Choroid plexus epithelial cell (primary cell): Measurements from ENCODE around the gene ZRSR2.
"Not testable (repeated sequence)": the region's sequence is repeated elsewhere in the genome, so short reads cannot be mapped to it uniquely, and the experiment has no call there.

Source experiments
- DNase-seq: peaks from one replicate; pipeline ENCODE4 v3.0.0-alpha.2; 2010; ENCODE audit warnings: low read depth
- H3K4me3 ChIP-seq: 2 replicates; pipeline ENCODE4 v1.5.1; 2011; ENCODE audit warnings: low read depth, mild to moderate bottlenecking, control low read depth, low read length, moderate library complexity
- CTCF ChIP-seq: conservative IDR thresholded peaks from 2 replicates; pipeline ENCODE4 v1.5.1; 2011; ENCODE audit warnings: low read depth, mild to moderate bottlenecking, control low read depth, inconsistent platforms, low read length, moderate library complexity

The ZRSR2 gene

GRCh38 chrX:15816438-15816809 is 26.1 kb downstream of the ZRSR2 start:
- no peak for DNase-seq

GRCh38 chrX:15816886-15817285 is 26.6 kb downstream of the ZRSR2 start:
- no peak for DNase-seq
- no peak for TF ChIP-seq CTCF
- H3K4me3 ChIP-seq = no peak overlapping the region

More at GRCh38 chrX:15816438-15816809, 26.1 kb downstream of the ZRSR2 start:
- H3K4me3 ChIP-seq = no peak overlapping the region
- no peak for TF ChIP-seq CTCF

GRCh38 chrX:15820106-15821073 is 30.1 kb downstream of the ZRSR2 start:
- no peak for TF ChIP-seq CTCF
- H3K4me3 ChIP-seq = no peak overlapping the region
- no peak for DNase-seq

- DNase-seq = no peak
- TF ChIP-seq CTCF = no peak
Observed at GRCh38 chrX:15822922-15823321, 32.6 kb downstream of the ZRSR2 start.

GRCh38 chrX:15825936-15826335 is 35.7 kb downstream of the ZRSR2 start:
- no peak overlapping the region for H3K4me3 ChIP-seq
- TF ChIP-seq CTCF = no peak
- no peak for DNase-seq

More at GRCh38 chrX:15822922-15823321, 32.6 kb downstream of the ZRSR2 start:
- H3K4me3 ChIP-seq = no peak overlapping the region

- no peak overlapping the region for H3K4me3 ChIP-seq
- no peak for TF ChIP-seq CTCF
- DNase-seq = no peak
Observed at GRCh38 chrX:15829217-15829616, 38.9 kb downstream of the ZRSR2 start.

- not testable (repeated sequence) for DNase-seq, H3K4me3 ChIP-seq
Observed at GRCh38 chrX:15831347-15831746, 41.1 kb downstream of the ZRSR2 start.
